Keratinocyte (primary cell): ENCODE data around the gene LRRC9. TPM values are rescaled to one million over a fixed set of nuclear protein-coding genes. Genes with fewer than 3 reads are reported as not detected.
"Not testable (repeated sequence)": the region's sequence is repeated elsewhere in the genome, so short reads cannot be mapped to it uniquely, and the experiment has no call there.

Experiments
- DNase-seq: peaks from one replicate; pipeline ENCODE4 v3.0.0-alpha.2; 2011; ENCODE audit warnings: low read depth, missing footprints, low spot score
- FAIRE-seq: peaks from 2 replicates; lab custom pipeline; 2011; peaks lifted over from hg19 to GRCh38; lab: Jason Lieb, UNC
- H2AFZ ChIP-seq: 2 replicates; pipeline ENCODE4 v1.6.0; 2012; ENCODE audit warnings: low read length, control low read depth, inconsistent platforms; ENCODE audit not compliant: control insufficient read depth
- H3K27ac ChIP-seq: 2 replicates; pipeline ENCODE4 v1.5.1; 2011; ENCODE audit warnings: low read length; ENCODE audit not compliant: control insufficient read depth, insufficient read depth
- H3K27me3 ChIP-seq: 3 replicates; pipeline ENCODE4 v1.6.0; 2011; ENCODE audit warnings: low read length; ENCODE audit not compliant: control insufficient read depth, insufficient read depth; ENCODE audit errors: extremely low read depth
- H3K36me3 ChIP-seq, 2 experiments: 2 replicates in 1 of 2; 3 replicates in 1 of 2; pipeline ENCODE4 v1.5.1; 2011; ENCODE audit warnings: low read length in 2 of 2, mild to moderate bottlenecking in 1 of 2; ENCODE audit not compliant: control insufficient read depth in 2 of 2, insufficient read depth in 2 of 2; ENCODE audit errors: extremely low read depth in 1 of 2
- H3K4me1 ChIP-seq: 3 replicates; pipeline ENCODE4 v1.5.1; 2011; ENCODE audit warnings: low read length; ENCODE audit not compliant: control insufficient read depth, insufficient read depth; ENCODE audit errors: extremely low read depth
- H3K4me2 ChIP-seq: 3 replicates; pipeline ENCODE4 v1.6.0; 2011; ENCODE audit warnings: low read depth, low read length; ENCODE audit not compliant: control insufficient read depth, insufficient read depth; ENCODE audit errors: extremely low read depth
- H3K4me3 ChIP-seq, 3 experiments: fragments of 200-600 bp in 1 of 3; sonication (generic) in 1 of 3; 2 replicates in 2 of 3; 3 replicates in 1 of 3; pipeline ENCODE4 v1.5.1; 2011 to 2016; ENCODE audit warnings: low read length in 3 of 3, mild to moderate bottlenecking in 3 of 3, control low read depth in 2 of 3, inconsistent platforms in 1 of 3, low read depth in 1 of 3, mixed read lengths in 1 of 3, mixed run types in 1 of 3, moderate library complexity in 1 of 3; ENCODE audit not compliant: control insufficient read depth in 2 of 3, insufficient read depth in 2 of 3; ENCODE audit errors: extremely low read depth in 1 of 3
- H3K79me2 ChIP-seq: 2 replicates; pipeline ENCODE4 v1.6.0; 2012; ENCODE audit warnings: low read length; ENCODE audit not compliant: control insufficient read depth, insufficient read depth
- H3K9ac ChIP-seq: 3 replicates; pipeline ENCODE4 v1.6.0; 2011; ENCODE audit warnings: low read length; ENCODE audit not compliant: control insufficient read depth, insufficient read depth; ENCODE audit errors: extremely low read depth
- H3K9me1 ChIP-seq: 3 replicates; pipeline ENCODE4 v1.6.0; 2011; ENCODE audit warnings: low read length; ENCODE audit not compliant: control insufficient read depth, insufficient read depth; ENCODE audit errors: extremely low read depth
- H3K9me3 ChIP-seq: 2 replicates; pipeline ENCODE4 v1.5.1; 2012; ENCODE audit warnings: low read depth, low read length; ENCODE audit not compliant: control insufficient read depth
- H4K20me1 ChIP-seq: 3 replicates; pipeline ENCODE4 v1.6.0; 2011; ENCODE audit warnings: low read length; ENCODE audit not compliant: control insufficient read depth, insufficient read depth; ENCODE audit errors: extremely low read depth
- CTCF ChIP-seq, 3 experiments: IDR thresholded peaks in 1 of 3; conservative IDR thresholded peaks in 1 of 3; optimal IDR thresholded peaks in 1 of 3; 2 replicates in 2 of 3; 3 replicates in 1 of 3; pipeline versions ENCODE3 to v1.5.1; 2011; ENCODE audit warnings: low read length in 3 of 3, mild to moderate bottlenecking in 3 of 3, moderate library complexity in 2 of 3, control low read depth in 1 of 3, inconsistent platforms in 1 of 3; ENCODE audit not compliant: insufficient read depth in 2 of 3; ENCODE audit errors: extremely low read depth in 1 of 3
- EZH2 ChIP-seq: IDR thresholded peaks from one replicate; pipeline ENCODE4 v1.6.1; 2012; ENCODE audit warnings: inconsistent platforms, mild to moderate bottlenecking, low read length, moderate library complexity
- dilution Hi-C: fragments of 300-500 bp; cut with MboI; formaldehyde crosslinking; loops from one replicate; pipeline ENCODE4 v1.7.0; 2020; ENCODE audit warnings: low sequenced_read_pairs; ENCODE audit not compliant: extremely low pct_ligation_motif_present
- polyA plus RNA-seq, 5 experiments: library from polyadenylated mRNA; depleted of rRNA in 3 of 5; stranded (reverse) in 3 of 5; stranded (forward) in 1 of 5; unstranded in 1 of 5; fragments of >200 nt; gene quantifications; 1 replicate in 1 of 5; 2 replicates in 3 of 5; 3 replicates in 1 of 5; pipeline versions ENCODE4 v1.2.1 to v1.2.3, GENCODE V29; 2011 to 2012; ENCODE audit warnings: missing spikeins in 2 of 5, low read depth in 1 of 5, low replicate concordance in 1 of 5

Gene LRRC9
- polyA plus RNA-seq, 1 donor (not counting 4 experiments of a cell fraction or from before 2014, with no cell fraction given), result not detected

- dilution Hi-C loops, result no loop called here
- Histone ChIP-seq H3K27ac (no peak overlapping the region), H3K9me1 (peaks cover 3% of the 10 kb centered on the region), H3K36me3 (peaks cover 0 to 6% of the 10 kb centered on the region in 2 experiments), H2AFZ (no peak overlapping the region), H3K4me1 (peaks cover 21% of the 10 kb centered on the region), H4K20me1 (peaks cover 6% of the 10 kb centered on the region), H3K79me2 (peaks cover 86% of the 10 kb centered on the region), H3K27me3 (no peaks in the 10 kb centered on the region), H3K4me3 (peak overlapping the region in 1 of 3 experiments; percentile 22), H3K4me2 (peak overlapping the region; percentile 46), H3K9ac (no peak overlapping the region), H3K9me3 (no peaks in the 10 kb centered on the region)
- DNase-seq (no peak), FAIRE-seq (peak; percentile 51)
- TF ChIP-seq EZH2 (no peak), CTCF (optimal IDR thresholded peaks at IDR 0.05 in 1 of 3, IDR thresholded peaks at IDR 0.05 in 1 of 3, conservative IDR thresholded peaks at IDR 0.05 in 1 of 3; ENCODE audit: extremely low read depth in 1 of 3, insufficient read depth in 2 of 3, low read length in 3 of 3) (no peak)
Observed at GRCh38 chr14:60095781-60096450, 176.0 kb downstream of the LRRC9 start.

GRCh38 chr14:60097974-60098373, 178.0 kb downstream of the LRRC9 start:
- no peak overlapping the region for H2AFZ ChIP-seq
- peaks cover 6% of the 10 kb centered on the region for H4K20me1 ChIP-seq
- peaks cover 3% of the 10 kb centered on the region for H3K9me1 ChIP-seq
- no peaks in the 10 kb centered on the region for H3K9me3 ChIP-seq
- dilution Hi-C loops, result no loop called here
- no peak overlapping the region for H3K4me3 ChIP-seq
- peaks cover 0 to 6% of the 10 kb centered on the region in 2 experiments for H3K36me3 ChIP-seq
- no peak overlapping the region for H3K4me2 ChIP-seq
- no peak for FAIRE-seq
- H3K4me1 ChIP-seq, result peaks cover 24% of the 10 kb centered on the region
- H3K79me2 ChIP-seq, result peaks cover 97% of the 10 kb centered on the region
- DNase-seq, result no peak
- no peak overlapping the region for H3K9ac ChIP-seq
- TF ChIP-seq EZH2, result no peak
- no peak for TF ChIP-seq CTCF (optimal IDR thresholded peaks at IDR 0.05 in 1 of 3, IDR thresholded peaks at IDR 0.05 in 1 of 3, conservative IDR thresholded peaks at IDR 0.05 in 1 of 3; ENCODE audit: extremely low read depth in 1 of 3, insufficient read depth in 2 of 3, low read length in 3 of 3)
- H3K27me3 ChIP-seq, result no peaks in the 10 kb centered on the region
- H3K27ac ChIP-seq, result no peak overlapping the region

GRCh38 chr14:60099855-60100254, 179.9 kb downstream of the LRRC9 start:
- H3K9me3 ChIP-seq, H3K9ac ChIP-seq, H3K27me3 ChIP-seq, FAIRE-seq, H3K4me2 ChIP-seq, H3K9me1 ChIP-seq, H3K36me3 ChIP-seq, H3K27ac ChIP-seq, H2AFZ ChIP-seq, H3K4me3 ChIP-seq, H4K20me1 ChIP-seq, dilution Hi-C loops, DNase-seq: not testable (repeated sequence)
- Histone ChIP-seq H3K79me2 (peaks cover 94% of the 10 kb centered on the region), H3K4me1 (peaks cover 16% of the 10 kb centered on the region)
